K562 (cell line): ENCODE results near the gene GPSM3. TPM values are rescaled to one million over a fixed set of nuclear protein-coding genes. Genes with fewer than 3 reads are reported as not detected.

Experiments
- ARNT ChIP-seq, 2 experiments: fragments of 450-650 bp; IDR thresholded peaks; 2 replicates each; pipeline ENCODE4 v1.6.1; 2016; ENCODE audit warnings: mild to moderate bottlenecking in 1 of 2
- HNRNPLL ChIP-seq: fragments of 200-400 bp; formaldehyde crosslinking; IDR thresholded peaks from 2 replicates; pipeline ENCODE4 v1.6.1; 2017; ENCODE audit warnings: low read length, low read depth, mild to moderate bottlenecking; ENCODE audit not compliant: poor library complexity, severe bottlenecking
- SUPT5H ChIP-seq: fragments of 450-650 bp; IDR thresholded peaks from 2 replicates; pipeline ENCODE4 v1.6.1; 2016
- WHSC1 ChIP-seq: IDR thresholded peaks from one replicate; pipeline ENCODE4 v1.6.1; 2012; ENCODE audit warnings: low read length, control low read depth, inconsistent platforms
- polyA plus RNA-seq, 8 experiments: library from polyadenylated mRNA; depleted of rRNA in 4 of 8; stranded (reverse) in 5 of 8; unstranded in 3 of 8; fragments of >200 nt; fragmentation: Nextera tagmentation in 2 of 8; fragmentation: Illumina TruSeq in 1 of 8; extraction: Ambion mirVana in 2 of 8; extraction: Trizol in 1 of 8; gene quantifications; 2 replicates each; pipeline versions ENCODE4 v1.2.1 to v1.2.3, GENCODE V29; 2011 to 2014; ENCODE audit warnings: inconsistent platforms in 1 of 8, missing spikeins in 1 of 8
- total RNA-seq, 7 experiments: library from RNA; depleted of rRNA in 6 of 7; stranded (reverse); fragments of >200 nt in 6 of 7; fragmentation: Illumina TruSeq in 2 of 7; extraction: Trizol in 2 of 7; gene quantifications; 2 replicates each; pipeline versions ENCODE4 v1.2.1 to v1.2.3, GENCODE V29; 2011 to 2021; ENCODE audit warnings: low replicate concordance in 1 of 7
- TF ChIP-seq, protein P1 (sequence below): fragments of 200-600 bp; sonication (generic); IDR thresholded peaks from one replicate; pipeline ENCODE4 v1.6.1; 2012; ENCODE audit warnings: mild to moderate bottlenecking, low read depth, low read length, inconsistent platforms
- TF ChIP-seq, protein P2 (sequence below): fragments of 250-450 bp; sonication (Bioruptor Pico); IDR thresholded peaks from 2 replicates; pipeline ENCODE4 v1.4.0; 2020

The GPSM3 gene
- total and polyA plus RNA-seq, 9 of the 15 experiments (the other 6 are each of a cell fraction or from before 2014, with no cell fraction given): 5.3 to 42.6 (median 24.4) TPM

DNA sequence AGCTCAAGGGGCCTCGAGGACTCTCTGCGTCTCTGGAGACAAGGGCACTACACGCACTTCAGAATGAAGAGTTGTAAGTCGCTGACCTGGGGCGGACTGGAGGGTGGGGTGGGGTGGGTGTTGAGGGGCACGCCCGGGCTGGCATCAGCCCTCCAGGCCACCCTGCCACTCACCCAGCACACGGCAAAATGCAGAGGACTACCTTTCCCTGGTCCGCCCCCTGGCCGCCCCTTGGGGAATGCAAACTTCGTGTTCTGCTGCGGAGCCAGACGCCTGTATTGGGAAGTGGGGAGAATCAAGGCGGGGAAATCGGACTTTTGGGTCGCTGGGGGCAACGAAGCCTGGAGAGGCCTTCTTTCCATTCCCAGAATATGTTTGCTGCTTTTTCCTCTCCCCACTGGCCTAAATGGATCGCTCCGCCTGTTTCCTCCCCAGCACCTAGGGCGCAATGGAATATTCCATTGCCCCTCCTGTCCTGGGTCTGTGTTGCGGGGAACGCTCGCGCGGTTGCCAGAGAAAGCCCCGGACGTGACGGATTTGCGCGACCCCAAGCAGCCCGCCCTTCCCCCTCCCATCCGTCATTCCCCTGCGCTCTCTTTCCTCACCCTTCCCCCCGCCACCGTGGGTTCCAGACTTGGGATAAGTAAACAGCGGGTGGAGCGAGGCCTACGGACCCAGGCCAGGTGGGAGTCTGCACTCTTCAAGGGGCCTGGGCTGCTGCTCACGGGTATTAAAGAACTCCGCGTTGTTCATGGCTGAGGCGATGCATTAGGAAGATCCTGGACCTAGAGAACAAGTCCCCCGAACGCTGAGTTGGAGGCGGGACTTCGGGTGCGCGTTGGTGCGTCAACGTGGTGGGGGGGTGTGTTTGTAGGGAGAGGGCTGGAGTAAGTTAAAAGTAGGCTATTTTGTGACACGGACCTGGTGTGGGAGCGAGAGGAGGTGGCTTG lies 38.6 kb downstream of the GPSM3 start, which contains the start of gene PPT2 (continued):
- TF ChIP-seq, protein P1, sequence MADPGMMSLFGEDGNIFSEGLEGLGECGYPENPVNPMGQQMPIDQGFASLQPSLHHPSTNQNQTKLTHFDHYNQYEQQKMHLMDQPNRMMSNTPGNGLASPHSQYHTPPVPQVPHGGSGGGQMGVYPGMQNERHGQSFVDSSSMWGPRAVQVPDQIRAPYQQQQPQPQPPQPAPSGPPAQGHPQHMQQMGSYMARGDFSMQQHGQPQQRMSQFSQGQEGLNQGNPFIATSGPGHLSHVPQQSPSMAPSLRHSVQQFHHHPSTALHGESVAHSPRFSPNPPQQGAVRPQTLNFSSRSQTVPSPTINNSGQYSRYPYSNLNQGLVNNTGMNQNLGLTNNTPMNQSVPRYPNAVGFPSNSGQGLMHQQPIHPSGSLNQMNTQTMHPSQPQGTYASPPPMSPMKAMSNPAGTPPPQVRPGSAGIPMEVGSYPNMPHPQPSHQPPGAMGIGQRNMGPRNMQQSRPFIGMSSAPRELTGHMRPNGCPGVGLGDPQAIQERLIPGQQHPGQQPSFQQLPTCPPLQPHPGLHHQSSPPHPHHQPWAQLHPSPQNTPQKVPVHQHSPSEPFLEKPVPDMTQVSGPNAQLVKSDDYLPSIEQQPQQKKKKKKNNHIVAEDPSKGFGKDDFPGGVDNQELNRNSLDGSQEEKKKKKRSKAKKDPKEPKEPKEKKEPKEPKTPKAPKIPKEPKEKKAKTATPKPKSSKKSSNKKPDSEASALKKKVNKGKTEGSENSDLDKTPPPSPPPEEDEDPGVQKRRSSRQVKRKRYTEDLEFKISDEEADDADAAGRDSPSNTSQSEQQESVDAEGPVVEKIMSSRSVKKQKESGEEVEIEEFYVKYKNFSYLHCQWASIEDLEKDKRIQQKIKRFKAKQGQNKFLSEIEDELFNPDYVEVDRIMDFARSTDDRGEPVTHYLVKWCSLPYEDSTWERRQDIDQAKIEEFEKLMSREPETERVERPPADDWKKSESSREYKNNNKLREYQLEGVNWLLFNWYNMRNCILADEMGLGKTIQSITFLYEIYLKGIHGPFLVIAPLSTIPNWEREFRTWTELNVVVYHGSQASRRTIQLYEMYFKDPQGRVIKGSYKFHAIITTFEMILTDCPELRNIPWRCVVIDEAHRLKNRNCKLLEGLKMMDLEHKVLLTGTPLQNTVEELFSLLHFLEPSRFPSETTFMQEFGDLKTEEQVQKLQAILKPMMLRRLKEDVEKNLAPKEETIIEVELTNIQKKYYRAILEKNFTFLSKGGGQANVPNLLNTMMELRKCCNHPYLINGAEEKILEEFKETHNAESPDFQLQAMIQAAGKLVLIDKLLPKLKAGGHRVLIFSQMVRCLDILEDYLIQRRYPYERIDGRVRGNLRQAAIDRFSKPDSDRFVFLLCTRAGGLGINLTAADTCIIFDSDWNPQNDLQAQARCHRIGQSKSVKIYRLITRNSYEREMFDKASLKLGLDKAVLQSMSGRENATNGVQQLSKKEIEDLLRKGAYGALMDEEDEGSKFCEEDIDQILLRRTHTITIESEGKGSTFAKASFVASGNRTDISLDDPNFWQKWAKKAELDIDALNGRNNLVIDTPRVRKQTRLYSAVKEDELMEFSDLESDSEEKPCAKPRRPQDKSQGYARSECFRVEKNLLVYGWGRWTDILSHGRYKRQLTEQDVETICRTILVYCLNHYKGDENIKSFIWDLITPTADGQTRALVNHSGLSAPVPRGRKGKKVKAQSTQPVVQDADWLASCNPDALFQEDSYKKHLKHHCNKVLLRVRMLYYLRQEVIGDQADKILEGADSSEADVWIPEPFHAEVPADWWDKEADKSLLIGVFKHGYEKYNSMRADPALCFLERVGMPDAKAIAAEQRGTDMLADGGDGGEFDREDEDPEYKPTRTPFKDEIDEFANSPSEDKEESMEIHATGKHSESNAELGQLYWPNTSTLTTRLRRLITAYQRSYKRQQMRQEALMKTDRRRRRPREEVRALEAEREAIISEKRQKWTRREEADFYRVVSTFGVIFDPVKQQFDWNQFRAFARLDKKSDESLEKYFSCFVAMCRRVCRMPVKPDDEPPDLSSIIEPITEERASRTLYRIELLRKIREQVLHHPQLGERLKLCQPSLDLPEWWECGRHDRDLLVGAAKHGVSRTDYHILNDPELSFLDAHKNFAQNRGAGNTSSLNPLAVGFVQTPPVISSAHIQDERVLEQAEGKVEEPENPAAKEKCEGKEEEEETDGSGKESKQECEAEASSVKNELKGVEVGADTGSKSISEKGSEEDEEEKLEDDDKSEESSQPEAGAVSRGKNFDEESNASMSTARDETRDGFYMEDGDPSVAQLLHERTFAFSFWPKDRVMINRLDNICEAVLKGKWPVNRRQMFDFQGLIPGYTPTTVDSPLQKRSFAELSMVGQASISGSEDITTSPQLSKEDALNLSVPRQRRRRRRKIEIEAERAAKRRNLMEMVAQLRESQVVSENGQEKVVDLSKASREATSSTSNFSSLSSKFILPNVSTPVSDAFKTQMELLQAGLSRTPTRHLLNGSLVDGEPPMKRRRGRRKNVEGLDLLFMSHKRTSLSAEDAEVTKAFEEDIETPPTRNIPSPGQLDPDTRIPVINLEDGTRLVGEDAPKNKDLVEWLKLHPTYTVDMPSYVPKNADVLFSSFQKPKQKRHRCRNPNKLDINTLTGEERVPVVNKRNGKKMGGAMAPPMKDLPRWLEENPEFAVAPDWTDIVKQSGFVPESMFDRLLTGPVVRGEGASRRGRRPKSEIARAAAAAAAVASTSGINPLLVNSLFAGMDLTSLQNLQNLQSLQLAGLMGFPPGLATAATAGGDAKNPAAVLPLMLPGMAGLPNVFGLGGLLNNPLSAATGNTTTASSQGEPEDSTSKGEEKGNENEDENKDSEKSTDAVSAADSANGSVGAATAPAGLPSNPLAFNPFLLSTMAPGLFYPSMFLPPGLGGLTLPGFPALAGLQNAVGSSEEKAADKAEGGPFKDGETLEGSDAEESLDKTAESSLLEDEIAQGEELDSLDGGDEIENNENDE: no peak
- TF ChIP-seq ARNT (IDR thresholded peaks at IDR 0.05) (peak in 1 of 2 experiments; percentile 84; a peak in 3 of 4 replicates), SUPT5H (peak; percentile 76), HNRNPLL (peak; percentile 74), WHSC1 (no peak)
- TF ChIP-seq, protein P2, sequence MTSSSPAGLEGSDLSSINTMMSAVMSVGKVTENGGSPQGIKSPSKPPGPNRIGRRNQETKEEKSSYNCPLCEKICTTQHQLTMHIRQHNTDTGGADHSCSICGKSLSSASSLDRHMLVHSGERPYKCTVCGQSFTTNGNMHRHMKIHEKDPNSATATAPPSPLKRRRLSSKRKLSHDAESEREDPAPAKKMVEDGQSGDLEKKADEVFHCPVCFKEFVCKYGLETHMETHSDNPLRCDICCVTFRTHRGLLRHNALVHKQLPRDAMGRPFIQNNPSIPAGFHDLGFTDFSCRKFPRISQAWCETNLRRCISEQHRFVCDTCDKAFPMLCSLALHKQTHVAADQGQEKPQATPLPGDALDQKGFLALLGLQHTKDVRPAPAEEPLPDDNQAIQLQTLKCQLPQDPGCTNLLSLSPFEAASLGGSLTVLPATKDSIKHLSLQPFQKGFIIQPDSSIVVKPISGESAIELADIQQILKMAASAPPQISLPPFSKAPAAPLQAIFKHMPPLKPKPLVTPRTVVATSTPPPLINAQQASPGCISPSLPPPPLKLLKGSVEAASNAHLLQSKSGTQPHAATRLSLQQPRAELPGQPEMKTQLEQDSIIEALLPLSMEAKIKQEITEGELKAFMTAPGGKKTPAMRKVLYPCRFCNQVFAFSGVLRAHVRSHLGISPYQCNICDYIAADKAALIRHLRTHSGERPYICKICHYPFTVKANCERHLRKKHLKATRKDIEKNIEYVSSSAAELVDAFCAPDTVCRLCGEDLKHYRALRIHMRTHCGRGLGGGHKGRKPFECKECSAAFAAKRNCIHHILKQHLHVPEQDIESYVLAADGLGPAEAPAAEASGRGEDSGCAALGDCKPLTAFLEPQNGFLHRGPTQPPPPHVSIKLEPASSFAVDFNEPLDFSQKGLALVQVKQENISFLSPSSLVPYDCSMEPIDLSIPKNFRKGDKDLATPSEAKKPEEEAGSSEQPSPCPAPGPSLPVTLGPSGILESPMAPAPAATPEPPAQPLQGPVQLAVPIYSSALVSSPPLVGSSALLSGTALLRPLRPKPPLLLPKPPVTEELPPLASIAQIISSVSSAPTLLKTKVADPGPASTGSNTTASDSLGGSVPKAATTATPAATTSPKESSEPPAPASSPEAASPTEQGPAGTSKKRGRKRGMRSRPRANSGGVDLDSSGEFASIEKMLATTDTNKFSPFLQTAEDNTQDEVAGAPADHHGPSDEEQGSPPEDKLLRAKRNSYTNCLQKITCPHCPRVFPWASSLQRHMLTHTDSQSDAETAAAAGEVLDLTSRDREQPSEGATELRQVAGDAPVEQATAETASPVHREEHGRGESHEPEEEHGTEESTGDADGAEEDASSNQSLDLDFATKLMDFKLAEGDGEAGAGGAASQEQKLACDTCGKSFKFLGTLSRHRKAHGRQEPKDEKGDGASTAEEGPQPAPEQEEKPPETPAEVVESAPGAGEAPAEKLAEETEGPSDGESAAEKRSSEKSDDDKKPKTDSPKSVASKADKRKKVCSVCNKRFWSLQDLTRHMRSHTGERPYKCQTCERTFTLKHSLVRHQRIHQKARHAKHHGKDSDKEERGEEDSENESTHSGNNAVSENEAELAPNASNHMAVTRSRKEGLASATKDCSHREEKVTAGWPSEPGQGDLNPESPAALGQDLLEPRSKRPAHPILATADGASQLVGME (CRISPR knock-in tag): 0 out of 2 replicates have a peak, but pooled peaks have one; percentile 15
